GM20431 (cell line): ENCODE results near the gene COL4A2.

Source experiments
- in situ Hi-C: fragments of 300-500 bp; cut with MseI, MboI; formaldehyde crosslinking; loops from one replicate; pipeline ENCODE4 v1.15.0; 2020; ENCODE audit warnings: low sequenced_read_pairs; ENCODE audit not compliant: unreplicated experiment

The COL4A2 gene

GRCh38 chr13:110372676-110373075 lies 65.6 kb downstream of the COL4A2 start:
- in situ Hi-C loops: no loop called here

GRCh38 chr13:110373617-110374016 lies 66.5 kb downstream of the COL4A2 start:
- in situ Hi-C loops: no loop called here

DNA sequence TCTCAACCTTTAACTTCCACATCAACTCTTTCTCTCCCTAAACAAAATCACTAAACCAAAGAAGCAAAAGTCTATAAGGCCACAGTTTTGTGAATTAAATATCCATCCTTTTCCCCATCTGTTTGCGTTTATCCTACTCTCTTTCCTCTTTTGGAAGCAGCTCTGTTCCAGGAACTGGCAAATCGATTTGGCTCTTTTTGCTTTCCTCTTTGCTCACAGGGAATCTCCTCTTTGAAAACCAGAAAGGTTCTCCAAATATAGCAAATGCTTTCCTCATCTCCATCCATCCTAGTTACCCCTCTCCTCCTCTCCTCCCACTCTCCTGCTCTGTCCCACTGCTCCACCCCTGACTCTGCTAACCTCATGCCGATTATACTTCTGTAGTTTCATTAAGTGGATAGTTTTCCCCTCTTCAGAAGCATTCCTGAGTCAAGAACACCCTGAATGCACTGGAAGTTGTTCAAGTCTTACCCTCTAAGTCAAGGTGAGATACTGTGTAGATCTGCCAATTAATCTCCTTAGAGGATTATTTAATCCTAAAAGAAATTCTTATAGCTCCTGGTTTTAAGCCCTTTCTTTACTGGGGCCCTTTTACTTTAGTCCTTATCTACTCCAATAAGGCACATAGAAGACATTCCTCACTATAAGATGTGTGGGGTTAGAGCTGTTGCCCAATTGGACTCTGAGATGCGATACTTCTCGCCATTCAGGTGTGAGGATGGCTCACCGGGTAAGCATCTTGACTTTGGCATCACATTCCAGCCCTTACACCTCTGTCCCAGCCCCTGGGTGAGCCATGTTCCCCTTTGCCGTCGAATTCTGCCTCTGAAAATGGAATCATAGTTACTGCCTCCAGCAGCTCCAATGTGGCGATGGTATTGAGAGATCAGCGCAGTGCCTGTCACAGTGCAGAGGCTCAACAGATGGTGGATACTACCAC lies 67.6 kb downstream of the COL4A2 start:
- in situ Hi-C loops: no loop called here

DNA sequence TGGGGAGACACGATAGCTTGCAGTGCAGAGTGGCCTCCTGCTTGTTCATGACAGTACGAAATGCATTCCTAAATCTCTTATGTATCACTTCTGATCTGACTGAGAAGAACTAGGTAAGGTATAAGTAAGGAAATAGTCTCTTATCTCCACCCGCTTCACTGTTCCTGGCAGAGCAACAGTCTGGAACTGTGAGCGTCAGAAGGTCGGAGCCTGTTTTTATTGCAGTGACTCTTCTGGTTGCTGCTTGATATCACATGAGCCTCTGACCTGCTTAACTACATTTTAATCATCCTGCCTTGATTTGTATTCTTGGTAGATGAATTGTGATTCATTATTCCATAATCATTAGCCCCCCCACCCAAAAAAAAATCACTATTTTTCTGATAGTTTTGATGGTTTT lies 69.0 kb downstream of the COL4A2 start:
- in situ Hi-C loops: no loop called here

GRCh38 chr13:110377178-110377825 lies 70.2 kb downstream of the COL4A2 start:
- in situ Hi-C loops: no loop called here

DNA sequence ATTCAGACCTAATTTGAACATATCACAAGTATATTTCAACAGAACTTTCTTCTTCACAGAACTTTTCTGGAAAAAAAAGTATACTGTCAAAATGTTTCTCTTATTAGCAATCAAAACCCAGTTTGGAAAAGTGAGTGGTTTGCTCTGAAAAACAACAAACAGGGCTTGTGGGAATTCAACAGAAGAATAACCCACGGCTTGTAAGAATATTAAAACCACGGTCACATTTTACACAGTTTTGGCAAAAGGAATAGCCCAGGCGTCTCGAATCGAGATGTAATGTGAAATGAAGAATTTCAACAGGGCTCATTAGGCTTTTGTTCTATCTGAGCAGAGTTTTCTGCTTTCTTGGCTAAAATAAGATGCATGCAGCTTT lies 70.7 kb downstream of the COL4A2 start:
- in situ Hi-C loops: no loop called here

DNA sequence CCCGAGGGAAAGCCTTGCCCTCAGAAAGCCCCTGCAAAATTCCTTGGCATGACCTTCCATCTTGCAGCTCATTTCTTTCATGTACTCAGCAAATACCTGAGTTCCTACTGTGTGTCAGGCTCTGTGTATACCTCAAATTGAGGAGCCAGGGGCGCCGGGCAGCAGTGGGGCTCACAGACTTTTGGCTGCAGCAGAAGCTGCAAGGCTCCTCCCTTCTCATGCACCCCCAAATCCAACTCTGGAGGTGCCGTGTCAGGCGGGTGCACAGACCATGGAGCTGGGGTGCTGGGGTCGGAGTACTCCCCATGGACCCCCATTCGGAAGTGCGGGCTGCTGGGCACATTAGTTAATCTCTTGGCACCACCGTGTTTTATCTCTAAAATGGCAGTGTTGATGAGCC lies 72.3 kb downstream of the COL4A2 start:
- in situ Hi-C loops: no loop called here

- in situ Hi-C loops: no loop called here
These were observed 72.8 kb downstream of the COL4A2 start for GRCh38 chr13:110379905-110380341.

DNA sequence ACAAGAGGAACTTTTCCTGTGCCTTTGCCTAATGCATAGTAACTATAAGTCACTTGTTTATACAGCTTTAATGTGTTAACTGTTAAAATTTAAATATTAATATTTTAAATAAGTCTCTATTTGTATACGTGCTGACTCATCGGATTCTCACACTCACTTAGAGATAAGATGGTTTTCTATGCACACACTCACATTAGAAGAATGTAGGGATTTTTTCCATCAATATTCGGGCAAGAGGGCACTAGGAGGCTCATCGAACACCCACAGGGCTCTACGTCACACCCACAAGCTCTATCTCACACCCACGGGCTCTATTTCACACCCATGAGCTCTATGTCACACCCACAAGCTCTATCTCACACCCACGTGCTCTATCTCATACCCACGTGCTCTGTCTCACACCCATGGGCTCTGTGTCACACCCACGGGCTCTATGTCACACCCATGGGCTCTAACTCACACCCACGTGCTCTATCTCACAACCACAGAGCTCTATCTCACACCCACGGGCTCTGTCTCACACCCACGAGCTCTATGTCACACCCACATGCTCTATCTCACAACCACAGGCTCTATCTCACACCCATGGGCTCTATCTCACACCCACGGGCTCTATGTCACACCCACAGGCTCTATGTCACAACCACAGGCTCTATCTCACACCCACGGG lies 73.4 kb downstream of the COL4A2 start:
- in situ Hi-C loops: no loop called here

DNA sequence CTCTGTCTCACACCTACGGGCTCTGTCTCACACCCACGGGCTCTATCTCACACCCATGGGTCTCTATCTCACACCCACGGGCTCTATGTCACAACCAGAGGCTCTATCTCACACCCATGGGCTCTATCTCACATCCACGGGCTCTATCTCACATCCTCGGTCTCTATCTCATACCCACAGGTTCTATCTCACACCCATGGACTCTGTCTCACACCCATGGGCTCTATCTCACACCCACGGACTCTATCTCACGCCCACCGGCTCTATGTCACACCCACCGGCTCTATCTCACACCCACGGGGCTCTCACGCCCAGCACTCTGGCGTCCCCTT lies 73.9 kb downstream of the COL4A2 start:
- in situ Hi-C loops: no loop called here

DNA sequence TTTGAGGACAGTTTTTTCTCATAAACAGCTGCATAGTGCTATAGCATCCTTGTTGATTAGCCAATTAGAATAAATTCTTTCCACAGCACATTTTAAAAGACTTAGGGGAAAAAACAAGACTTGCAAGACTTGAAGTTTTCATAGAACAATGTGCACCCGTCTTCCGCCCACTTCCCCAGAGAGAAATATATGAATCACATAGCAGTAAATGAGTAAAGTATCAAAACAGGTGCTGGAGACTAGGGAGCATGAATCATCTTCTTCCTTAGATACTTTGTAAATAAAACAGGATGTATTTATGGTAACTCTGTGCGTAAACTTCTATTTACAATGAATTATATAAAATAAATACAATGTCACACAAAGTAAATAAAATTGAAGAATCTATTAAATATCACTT lies 75.1 kb downstream of the COL4A2 start:
- in situ Hi-C loops: no loop called here

- in situ Hi-C loops: no loop called here
These were observed 75.7 kb downstream of the COL4A2 start for GRCh38 chr13:110382830-110383229.

DNA sequence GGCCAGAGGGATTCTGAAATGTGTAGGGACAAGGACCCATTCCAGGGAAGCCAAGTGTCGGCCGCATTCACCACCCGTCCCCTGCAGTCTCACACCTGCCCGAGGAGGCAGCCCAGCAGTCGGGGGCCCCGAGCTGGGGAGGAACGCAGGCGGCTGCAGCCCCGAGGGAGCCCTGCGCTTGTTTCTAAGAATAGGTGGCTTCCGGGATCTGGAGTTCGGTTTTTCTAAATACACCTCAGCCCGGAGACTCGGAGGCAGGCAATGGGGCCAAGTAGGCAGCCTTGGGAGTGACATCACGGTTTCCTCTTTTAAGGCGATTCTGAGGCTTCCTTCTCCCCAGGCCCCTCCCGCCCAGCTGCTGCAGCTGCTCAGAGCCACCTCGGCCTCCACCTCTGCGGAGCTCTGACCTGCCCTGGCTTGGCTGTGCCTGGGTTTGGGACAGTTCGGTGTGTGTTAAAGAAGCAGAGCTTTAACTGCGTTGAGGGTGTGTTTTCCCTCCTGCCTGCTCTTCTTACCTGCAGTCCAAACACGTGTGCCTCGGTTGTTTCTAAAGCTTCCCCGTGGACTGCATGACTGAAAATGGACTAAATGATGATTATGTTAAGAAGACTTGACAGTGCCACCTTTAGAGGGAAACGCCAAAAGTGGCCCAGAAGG lies 80.5 kb downstream of the COL4A2 start:
- in situ Hi-C loops: no loop called here

GRCh38 chr13:110388108-110388943 lies 81.2 kb downstream of the COL4A2 start:
- in situ Hi-C loops: no loop called here

GRCh38 chr13:110390567-110390966 lies 83.5 kb downstream of the COL4A2 start:
- in situ Hi-C loops: no loop called here

GRCh38 chr13:110391273-110391672 lies 84.2 kb downstream of the COL4A2 start:
- in situ Hi-C loops: no loop called here

DNA sequence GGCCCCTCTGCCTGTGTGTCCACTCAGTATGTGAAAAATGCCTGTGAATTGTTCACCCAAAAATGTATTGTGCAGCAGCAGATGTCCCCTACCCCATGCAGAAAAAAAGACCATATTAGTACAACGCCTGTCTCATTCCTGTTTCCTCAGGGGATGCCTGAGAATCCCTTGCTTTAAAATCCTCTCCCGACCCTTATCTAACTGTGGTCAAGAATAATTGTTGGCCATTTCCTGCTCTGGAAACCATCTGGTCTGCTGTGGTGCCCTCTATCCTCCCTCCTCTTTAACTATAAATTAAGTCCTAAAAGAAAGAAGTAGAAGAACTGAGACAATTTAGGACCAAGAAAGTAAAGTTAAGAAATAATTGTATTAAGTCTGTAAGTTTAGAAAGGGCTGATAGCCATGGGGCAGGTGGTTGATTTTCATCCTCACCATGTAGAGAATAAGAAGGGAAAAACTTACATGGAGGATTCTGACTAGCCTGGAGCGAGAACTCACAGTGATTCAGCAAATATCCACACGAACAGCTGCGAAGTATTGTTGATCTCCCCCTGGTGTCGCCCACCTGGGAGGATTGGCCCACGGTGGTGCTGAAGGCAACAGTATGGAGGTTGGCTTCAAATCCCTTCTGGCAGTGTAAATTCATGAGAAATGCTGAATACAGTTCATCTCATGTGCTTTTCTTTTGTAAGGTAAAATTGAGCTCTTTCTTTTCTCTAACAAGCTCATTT lies 85.6 kb downstream of the COL4A2 start:
- in situ Hi-C loops: no loop called here

GRCh38 chr13:110393761-110394160 lies 86.7 kb downstream of the COL4A2 start:
- in situ Hi-C loops: no loop called here

DNA sequence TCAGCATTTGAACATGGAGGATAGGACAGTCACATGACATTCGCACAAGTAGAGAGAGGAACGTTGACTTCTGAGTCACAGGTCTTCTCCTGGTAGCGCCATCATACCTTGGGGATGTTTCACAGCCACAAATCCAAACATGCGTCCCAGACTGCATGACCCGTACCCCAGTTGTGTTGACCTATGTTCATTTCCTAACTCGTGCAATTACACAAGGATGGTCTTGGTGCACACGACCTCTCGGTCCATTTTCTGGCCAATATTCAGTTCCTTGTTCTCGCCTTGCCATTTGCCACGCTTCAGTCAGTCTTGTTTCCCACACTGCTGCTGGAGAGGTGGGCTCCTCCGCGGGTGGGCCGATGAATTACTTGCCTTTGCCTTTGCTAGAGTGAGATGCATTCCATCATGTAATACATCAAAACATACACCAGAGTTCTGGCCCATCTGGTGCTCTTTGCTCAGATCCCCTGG lies 87.3 kb downstream of the COL4A2 start:
- in situ Hi-C loops: no loop called here
